ENCODE data around the gene NME9.
"Not testable (repeated sequence)": the region's sequence is repeated elsewhere in the genome, so short reads cannot be mapped to it uniquely, and the experiment has no call there.

The NME9 gene

GRCh38 chr3:138329127-138329983 lies at the start of gene NME9:
NME9 (minus strand) TSS chr3:138329851; CDS start chr3:138329335, 516 bp downstream.
- DNase-seq = peak; percentile 80 to 85

- no peak for DNase-seq
Measured at GRCh38 chr3:138378990-138379389, 49.3 kb upstream of the NME9 start.

DNA sequence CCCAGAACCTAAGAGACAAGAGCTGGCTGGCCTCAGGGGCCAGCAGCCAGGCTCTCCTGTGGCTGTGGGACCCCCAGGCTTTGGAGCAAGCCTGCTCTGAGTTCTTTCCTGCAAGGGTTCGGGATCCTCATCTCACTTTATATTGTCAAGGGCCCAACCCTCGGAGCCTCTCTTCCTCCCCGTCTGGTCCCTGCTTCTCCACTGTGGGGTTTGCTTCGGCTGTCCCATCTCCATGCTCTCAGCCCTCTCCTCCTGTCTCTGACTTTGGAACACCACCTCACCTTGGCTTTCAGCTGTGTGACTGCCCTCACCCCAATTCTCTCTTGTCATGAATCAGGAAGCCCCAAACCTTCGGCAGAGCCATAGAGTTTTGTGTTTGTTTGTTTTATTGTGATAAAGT lies 48.7 kb upstream of the NME9 start:
- no peak for DNase-seq

DNA sequence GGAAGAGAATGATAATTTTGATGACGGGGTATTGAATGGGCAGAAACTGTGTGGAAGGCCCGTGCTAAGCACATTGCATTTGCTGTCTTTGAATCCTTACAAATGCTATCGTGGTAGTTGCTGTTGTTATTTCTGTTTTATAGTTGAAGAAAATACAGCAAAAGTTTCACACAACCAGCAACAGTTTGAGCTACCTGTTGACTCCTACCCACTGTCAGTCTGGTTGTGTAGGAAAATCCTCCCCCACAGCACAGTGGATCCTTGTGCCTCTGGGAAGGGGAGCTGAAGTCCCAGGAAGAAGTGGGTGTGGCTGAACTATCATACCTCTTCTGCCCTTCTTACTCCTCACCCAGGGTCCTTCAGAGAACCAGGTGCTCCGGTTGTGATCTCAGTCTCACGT lies 48.2 kb upstream of the NME9 start:
- no peak for DNase-seq

- not testable (repeated sequence) for DNase-seq
Measured at GRCh38 chr3:138377212-138377611, 47.6 kb upstream of the NME9 start.

DNA sequence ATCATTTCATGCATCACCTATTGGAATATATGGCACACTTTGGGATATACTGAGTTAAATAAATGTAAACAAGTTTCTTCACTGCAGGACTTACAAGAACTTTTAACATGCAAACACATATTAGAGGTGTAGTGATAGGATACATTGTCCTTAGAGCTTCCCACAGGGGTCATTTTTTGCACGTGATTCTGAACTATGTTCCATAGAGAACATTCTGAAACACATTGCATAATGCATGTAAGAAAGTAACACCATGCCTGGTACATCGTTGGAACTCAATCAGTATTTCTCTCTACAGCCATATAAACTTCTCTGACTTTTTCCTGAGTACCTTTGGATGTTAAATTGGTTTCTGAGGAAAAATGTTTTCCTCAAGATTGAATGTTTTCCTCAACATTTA lies 47.0 kb upstream of the NME9 start:
- no peak for DNase-seq

DNA sequence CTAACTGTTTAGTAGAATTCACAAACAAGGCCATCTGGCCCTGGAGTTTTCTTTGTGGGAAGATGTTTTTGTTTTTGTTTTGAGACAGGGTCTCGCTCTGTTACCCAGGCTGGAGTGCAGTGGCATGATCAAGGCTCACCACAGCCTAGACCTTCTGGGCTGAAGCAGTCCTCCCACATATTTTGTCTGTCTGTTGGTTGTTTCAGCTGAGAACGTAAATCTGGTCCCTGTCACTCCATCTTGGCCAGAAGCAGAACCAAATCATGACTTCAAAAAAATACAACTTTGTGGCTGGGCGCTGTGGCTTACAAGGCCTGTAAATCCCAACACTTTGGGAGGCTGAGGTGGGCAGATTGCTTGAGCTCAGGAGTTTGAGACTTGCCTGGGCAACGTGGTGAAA lies 45.8 kb upstream of the NME9 start:
- no peak for DNase-seq

GRCh38 chr3:138374573-138375134 lies 45.0 kb upstream of the NME9 start:
- no peak for DNase-seq

- DNase-seq = no peak
Measured at GRCh38 chr3:138373736-138374094, 44.1 kb upstream of the NME9 start.

- no peak for DNase-seq
Measured at GRCh38 chr3:138373087-138373735, 43.6 kb upstream of the NME9 start.

- DNase-seq = no peak
Measured at GRCh38 chr3:138371070-138371965, 41.7 kb upstream of the NME9 start.

GRCh38 chr3:138370321-138370720 lies 40.7 kb upstream of the NME9 start:
- no peak for DNase-seq

- DNase-seq = no peak
Measured at GRCh38 chr3:138369151-138369900, 39.7 kb upstream of the NME9 start.

- no peak for DNase-seq
Measured at GRCh38 chr3:138367911-138368310, 38.3 kb upstream of the NME9 start.

DNA sequence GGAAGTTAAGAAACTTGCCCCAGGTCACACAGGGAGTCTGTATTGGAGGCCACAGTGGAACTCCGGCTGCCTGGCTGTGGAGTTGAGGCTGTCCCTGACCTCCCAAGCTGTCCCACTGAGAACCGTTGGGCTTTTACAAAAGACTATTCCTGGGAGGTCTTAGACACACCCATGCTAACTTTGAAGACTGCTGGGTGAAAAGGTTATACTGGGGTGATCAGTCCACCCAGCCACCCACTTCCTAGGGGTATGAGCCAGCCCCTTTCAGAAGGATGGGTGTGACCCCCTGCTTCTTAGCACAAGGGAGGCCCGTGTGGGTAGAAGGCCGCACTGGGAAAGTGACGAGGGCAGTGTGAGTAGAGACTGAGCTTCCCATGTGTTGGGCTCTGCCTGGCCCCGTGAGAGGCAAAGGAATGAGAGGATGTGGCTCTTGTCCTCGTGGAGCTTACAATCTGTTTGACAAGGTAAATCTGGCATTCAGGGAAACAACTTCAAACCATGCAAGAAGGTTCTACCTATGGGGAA lies 37.7 kb upstream of the NME9 start:
- DNase-seq = no peak

DNA sequence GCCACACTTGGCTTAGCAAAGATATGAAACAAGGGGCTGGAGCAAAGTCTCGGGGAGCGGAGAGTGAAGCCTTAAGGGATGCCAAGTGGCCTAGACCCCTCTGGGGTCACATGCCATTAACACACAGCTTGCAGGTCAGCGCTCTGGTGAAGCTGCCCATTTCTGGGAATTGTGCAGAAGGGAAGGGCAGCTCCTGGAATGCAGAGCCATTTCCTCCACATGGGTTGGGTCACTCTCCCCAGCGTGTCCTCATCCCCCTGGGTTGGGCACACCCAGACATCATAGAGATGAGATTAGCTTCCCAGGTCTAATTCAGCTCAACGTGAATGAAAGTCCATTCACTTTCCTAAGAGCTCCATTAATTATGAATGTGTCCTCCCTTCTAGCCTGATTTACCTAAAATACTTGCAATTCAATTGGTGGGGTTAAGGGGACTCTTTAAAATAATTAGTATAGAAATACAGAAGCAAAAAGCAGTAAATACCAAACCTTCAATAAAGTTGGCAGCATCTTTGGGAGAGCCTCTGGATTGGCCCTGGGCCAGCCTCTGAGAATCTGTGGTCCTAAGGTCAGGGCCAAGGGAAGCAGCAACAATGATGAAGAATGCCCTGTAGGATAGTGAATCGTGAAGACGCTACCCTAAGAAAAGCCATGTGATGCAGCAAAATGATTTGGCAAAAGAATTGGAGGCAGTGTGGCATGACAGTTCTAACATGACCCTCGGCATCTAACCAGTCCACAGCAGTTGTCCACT lies 36.5 kb upstream of the NME9 start:
- DNase-seq = no peak

DNA sequence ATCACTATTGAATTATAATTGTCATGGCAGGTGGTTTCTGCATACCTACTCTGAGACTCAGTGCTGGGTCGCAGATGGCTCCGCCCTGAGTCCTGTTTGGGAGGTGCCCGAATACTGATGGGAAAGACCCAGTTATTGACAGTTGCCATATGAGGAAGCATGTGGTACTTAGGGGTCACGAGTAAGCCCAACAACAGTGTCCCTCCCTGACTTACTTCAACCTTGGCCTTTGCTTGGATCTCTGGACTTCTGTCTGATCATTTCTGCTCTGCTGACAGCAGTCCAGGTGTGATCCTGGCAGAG lies 35.6 kb upstream of the NME9 start:
- DNase-seq = no peak

- no peak for DNase-seq
Measured at GRCh38 chr3:138364356-138365252, 35.0 kb upstream of the NME9 start.

DNA sequence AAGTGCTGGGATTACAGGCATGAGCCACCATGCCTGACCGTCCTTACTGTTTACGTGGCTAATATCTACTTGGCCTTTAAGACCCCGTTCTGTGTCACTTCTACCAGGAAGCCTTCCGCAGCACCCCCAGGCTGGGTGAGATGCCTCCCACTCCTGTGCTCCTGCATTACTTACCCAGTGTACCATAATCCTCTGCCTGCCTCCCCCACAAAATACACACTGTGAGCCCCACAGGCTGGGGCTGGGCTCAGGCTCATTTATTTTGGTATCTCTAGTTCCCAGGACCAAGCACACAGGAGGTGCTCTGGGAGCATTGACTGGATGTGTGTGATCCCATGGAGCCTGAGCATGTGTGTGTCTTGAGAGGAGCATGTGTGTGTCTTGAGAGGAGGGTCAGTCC lies 33.7 kb upstream of the NME9 start:
- DNase-seq = no peak

DNA sequence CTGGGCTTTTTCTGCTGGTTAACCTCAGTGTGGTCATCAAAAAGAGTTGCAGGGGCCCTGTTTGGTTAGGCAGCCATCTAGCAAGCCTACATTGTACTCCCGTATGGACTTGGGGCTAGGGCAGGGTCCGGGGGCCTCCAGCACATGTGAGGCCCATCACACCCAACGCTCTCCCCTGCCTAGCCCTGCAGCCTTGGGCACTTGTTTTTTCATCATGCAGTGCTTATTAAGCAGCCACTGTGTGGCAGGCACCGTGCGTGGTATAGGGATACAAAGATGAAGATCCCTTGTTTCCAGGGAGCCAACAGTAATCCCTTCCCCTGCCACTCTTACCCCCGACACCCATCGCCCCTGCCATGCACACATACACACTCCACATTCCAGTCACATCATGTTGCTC lies 32.9 kb upstream of the NME9 start:
- no peak for DNase-seq

Measured in activated CD4-positive, alpha-beta T cell treated with anti-CD3 and anti-CD28 coated beads, Interleukin-2, amount 50 U/mL, for 4 hours (primary cell).